GM23338 (cell line): Measurements from ENCODE around the gene PYCR2. TPM values are rescaled to one million over a fixed set of nuclear protein-coding genes. Genes with fewer than 3 reads are reported as not detected.

ENCODE experiments used
- ETS1 ChIP-seq: IDR thresholded peaks from 2 replicates; pipeline ENCODE4 v1.6.1; 2016; ENCODE audit warnings: antibody characterized with exemption
- JUNB ChIP-seq: IDR thresholded peaks from one replicate; pipeline ENCODE4 v1.6.1; 2016; ENCODE audit warnings: antibody characterized with exemption; ENCODE audit not compliant: unreplicated experiment
- ZNF114 ChIP-seq: fragments of 250-450 bp; sonication (Bioruptor Pico); IDR thresholded peaks from 2 replicates; pipeline ENCODE4 v1.5.0; 2020; ENCODE audit warnings: mild to moderate bottlenecking, moderate library complexity
- ZNF331 ChIP-seq: fragments of 250-450 bp; sonication (Bioruptor Pico); IDR thresholded peaks from 2 replicates; pipeline ENCODE4 v1.5.0; 2020; ENCODE audit warnings: low read depth, mild to moderate bottlenecking, moderate library complexity
- ZNF462 ChIP-seq: fragments of 250-450 bp; sonication (Bioruptor Pico); IDR thresholded peaks from 2 replicates; pipeline ENCODE4 v1.5.0; 2020; ENCODE audit warnings: mild to moderate bottlenecking, moderate library complexity
- polyA plus RNA-seq: library from polyadenylated mRNA; unstranded; fragments of >200 nt; fragmentation: Nextera tagmentation; extraction: Ambion mirVana; gene quantifications from 2 replicates; pipeline ENCODE4 v1.2.1, GENCODE V29; 2016
- total RNA-seq: library from RNA; depleted of rRNA; stranded (reverse); fragments of >200 nt; shearing (Covaris generic); gene quantifications from 2 replicates; pipeline ENCODE4 v1.2.3, GENCODE V29; 2014
- TF ChIP-seq, protein P1 (sequence below): IDR thresholded peaks from one replicate; pipeline ENCODE4 v1.6.1; 2018; ENCODE audit warnings: antibody characterized with exemption; ENCODE audit not compliant: unreplicated experiment

PYCR2 gene
- total and polyA plus RNA-seq, 2 experiments from 2014 or later, result 89.1 to 109 TPM

GRCh38 chr1:225965231-225965630 lies 41.2 kb upstream of the PYCR2 start (continued):
- TF ChIP-seq, protein P1, sequence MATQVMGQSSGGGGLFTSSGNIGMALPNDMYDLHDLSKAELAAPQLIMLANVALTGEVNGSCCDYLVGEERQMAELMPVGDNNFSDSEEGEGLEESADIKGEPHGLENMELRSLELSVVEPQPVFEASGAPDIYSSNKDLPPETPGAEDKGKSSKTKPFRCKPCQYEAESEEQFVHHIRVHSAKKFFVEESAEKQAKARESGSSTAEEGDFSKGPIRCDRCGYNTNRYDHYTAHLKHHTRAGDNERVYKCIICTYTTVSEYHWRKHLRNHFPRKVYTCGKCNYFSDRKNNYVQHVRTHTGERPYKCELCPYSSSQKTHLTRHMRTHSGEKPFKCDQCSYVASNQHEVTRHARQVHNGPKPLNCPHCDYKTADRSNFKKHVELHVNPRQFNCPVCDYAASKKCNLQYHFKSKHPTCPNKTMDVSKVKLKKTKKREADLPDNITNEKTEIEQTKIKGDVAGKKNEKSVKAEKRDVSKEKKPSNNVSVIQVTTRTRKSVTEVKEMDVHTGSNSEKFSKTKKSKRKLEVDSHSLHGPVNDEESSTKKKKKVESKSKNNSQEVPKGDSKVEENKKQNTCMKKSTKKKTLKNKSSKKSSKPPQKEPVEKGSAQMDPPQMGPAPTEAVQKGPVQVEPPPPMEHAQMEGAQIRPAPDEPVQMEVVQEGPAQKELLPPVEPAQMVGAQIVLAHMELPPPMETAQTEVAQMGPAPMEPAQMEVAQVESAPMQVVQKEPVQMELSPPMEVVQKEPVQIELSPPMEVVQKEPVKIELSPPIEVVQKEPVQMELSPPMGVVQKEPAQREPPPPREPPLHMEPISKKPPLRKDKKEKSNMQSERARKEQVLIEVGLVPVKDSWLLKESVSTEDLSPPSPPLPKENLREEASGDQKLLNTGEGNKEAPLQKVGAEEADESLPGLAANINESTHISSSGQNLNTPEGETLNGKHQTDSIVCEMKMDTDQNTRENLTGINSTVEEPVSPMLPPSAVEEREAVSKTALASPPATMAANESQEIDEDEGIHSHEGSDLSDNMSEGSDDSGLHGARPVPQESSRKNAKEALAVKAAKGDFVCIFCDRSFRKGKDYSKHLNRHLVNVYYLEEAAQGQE, result no peak
- TF ChIP-seq ZNF462 (CRISPR knock-in tag) (no peak), JUNB (no peak), ZNF331 (CRISPR knock-in tag) (no peak), ZNF114 (CRISPR knock-in tag) (no peak), ETS1 (no peak)
